ENCODE data around the gene ZCCHC14.

ZCCHC14 gene

GRCh38 chr16:87368029-87368770, 124.6 kb downstream of the ZCCHC14 start:
- TF ChIP-seq EZH2 (optimal IDR thresholded peaks at IDR 0.05; ENCODE audit: low read depth, low read length) (no peak), EZH2phosphoT487 (IDR thresholded peaks at IDR 0.05; ENCODE audit: low read length) (no peak)
- TF ChIP-seq, protein P1, sequence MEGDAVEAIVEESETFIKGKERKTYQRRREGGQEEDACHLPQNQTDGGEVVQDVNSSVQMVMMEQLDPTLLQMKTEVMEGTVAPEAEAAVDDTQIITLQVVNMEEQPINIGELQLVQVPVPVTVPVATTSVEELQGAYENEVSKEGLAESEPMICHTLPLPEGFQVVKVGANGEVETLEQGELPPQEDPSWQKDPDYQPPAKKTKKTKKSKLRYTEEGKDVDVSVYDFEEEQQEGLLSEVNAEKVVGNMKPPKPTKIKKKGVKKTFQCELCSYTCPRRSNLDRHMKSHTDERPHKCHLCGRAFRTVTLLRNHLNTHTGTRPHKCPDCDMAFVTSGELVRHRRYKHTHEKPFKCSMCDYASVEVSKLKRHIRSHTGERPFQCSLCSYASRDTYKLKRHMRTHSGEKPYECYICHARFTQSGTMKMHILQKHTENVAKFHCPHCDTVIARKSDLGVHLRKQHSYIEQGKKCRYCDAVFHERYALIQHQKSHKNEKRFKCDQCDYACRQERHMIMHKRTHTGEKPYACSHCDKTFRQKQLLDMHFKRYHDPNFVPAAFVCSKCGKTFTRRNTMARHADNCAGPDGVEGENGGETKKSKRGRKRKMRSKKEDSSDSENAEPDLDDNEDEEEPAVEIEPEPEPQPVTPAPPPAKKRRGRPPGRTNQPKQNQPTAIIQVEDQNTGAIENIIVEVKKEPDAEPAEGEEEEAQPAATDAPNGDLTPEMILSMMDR (IDR thresholded peaks at IDR 0.05; ENCODE audit: low read length) = no peak
- no peak overlapping the region for H3K4me3 ChIP-seq (ENCODE audit: low read length)
- no peaks in the 10 kb centered on the region for H3F3A ChIP-seq (ENCODE audit: insufficient read depth, low read length)
- H3K79me2 ChIP-seq (ENCODE audit: low read length) = peaks cover 28% of the 10 kb centered on the region
- H3K36me3 ChIP-seq (replicated peaks; ENCODE audit: insufficient read depth, low read length) = no peaks in the 10 kb centered on the region
- no peaks in the 10 kb centered on the region for H3K27me3 ChIP-seq (replicated peaks; ENCODE audit: insufficient read depth, low read length)
- H3K4me1 ChIP-seq (ENCODE audit: low read length) = no peaks in the 10 kb centered on the region
- H2AFZ ChIP-seq (ENCODE audit: low read length) = no peak overlapping the region
- no peak overlapping the region for H3K9ac ChIP-seq (ENCODE audit: low read length)
- no peak overlapping the region for H3K27ac ChIP-seq (ENCODE audit: low read length)
- no peak overlapping the region for H3K4me2 ChIP-seq (ENCODE audit: low read depth, low read length)
- no peaks in the 10 kb centered on the region for H3K9me2 ChIP-seq (replicated peaks; ENCODE audit: insufficient read depth, low read length)
- DNase-seq = no peak
- H4K20me1 ChIP-seq (ENCODE audit: insufficient read depth, low read length) = no peaks in the 10 kb centered on the region
- H3K9me3 ChIP-seq (replicated peaks; ENCODE audit: insufficient read depth, low read length) = no peaks in the 10 kb centered on the region

DNA sequence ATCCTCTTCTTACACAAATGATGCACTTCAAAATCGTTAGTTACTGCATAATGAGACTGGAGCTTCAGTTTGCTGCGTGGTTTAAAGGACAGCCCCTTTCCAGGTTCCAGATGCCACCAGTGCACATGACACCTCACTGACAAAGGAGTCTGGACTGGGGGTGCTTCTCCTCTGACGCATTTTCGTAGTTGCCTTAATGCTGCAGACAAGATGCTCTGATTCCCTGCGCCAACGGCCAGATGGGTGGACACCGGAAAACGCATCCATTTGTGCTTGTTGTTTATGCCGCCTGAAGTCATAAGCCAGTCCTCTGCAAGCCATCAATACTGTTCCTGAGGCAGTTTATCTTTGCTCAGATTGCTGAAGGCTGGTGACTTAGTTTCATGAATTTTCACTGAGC, 125.3 kb downstream of the ZCCHC14 start:
- Histone ChIP-seq H3K79me2 (ENCODE audit: low read length) (peaks cover 28% of the 10 kb centered on the region), H4K20me1 (ENCODE audit: insufficient read depth, low read length) (no peaks in the 10 kb centered on the region), H3K9ac (ENCODE audit: low read length) (no peak overlapping the region), H3K9me3 (replicated peaks; ENCODE audit: insufficient read depth, low read length) (no peaks in the 10 kb centered on the region), H3K36me3 (replicated peaks; ENCODE audit: insufficient read depth, low read length) (no peaks in the 10 kb centered on the region), H3K27ac (ENCODE audit: low read length) (no peak overlapping the region), H3K4me2 (ENCODE audit: low read depth, low read length) (no peak overlapping the region), H3K27me3 (replicated peaks; ENCODE audit: insufficient read depth, low read length) (no peaks in the 10 kb centered on the region), H3K4me1 (ENCODE audit: low read length) (no peaks in the 10 kb centered on the region), H3K4me3 (ENCODE audit: low read length) (no peak overlapping the region), H3K9me2 (replicated peaks; ENCODE audit: insufficient read depth, low read length) (no peaks in the 10 kb centered on the region), H3F3A (ENCODE audit: insufficient read depth, low read length) (no peaks in the 10 kb centered on the region), H2AFZ (ENCODE audit: low read length) (no peak overlapping the region)
- no peak for DNase-seq
- no peak for TF ChIP-seq EZH2phosphoT487 (IDR thresholded peaks at IDR 0.05; ENCODE audit: low read length)
- TF ChIP-seq, protein P1 (IDR thresholded peaks at IDR 0.05; ENCODE audit: low read length) = no peak
- no peak for TF ChIP-seq EZH2 (optimal IDR thresholded peaks at IDR 0.05; ENCODE audit: low read depth, low read length)

- no peaks in the 10 kb centered on the region for H3F3A ChIP-seq (ENCODE audit: insufficient read depth, low read length)
- DNase-seq = no peak
- TF ChIP-seq EZH2 (optimal IDR thresholded peaks at IDR 0.05; ENCODE audit: low read depth, low read length) = no peak
- TF ChIP-seq EZH2phosphoT487 (IDR thresholded peaks at IDR 0.05; ENCODE audit: low read length) = no peak
- TF ChIP-seq, protein P1 (IDR thresholded peaks at IDR 0.05; ENCODE audit: low read length) = no peak
- peaks cover 24% of the 10 kb centered on the region for H3K79me2 ChIP-seq (ENCODE audit: low read length)
- no peak overlapping the region for H3K9ac ChIP-seq (ENCODE audit: low read length)
- no peaks in the 10 kb centered on the region for H4K20me1 ChIP-seq (ENCODE audit: insufficient read depth, low read length)
- no peaks in the 10 kb centered on the region for H3K36me3 ChIP-seq (replicated peaks; ENCODE audit: insufficient read depth, low read length)
- no peaks in the 10 kb centered on the region for H3K4me1 ChIP-seq (ENCODE audit: low read length)
- no peak overlapping the region for H3K4me2 ChIP-seq (ENCODE audit: low read depth, low read length)
- H3K27ac ChIP-seq (ENCODE audit: low read length) = no peak overlapping the region
- H3K27me3 ChIP-seq (replicated peaks; ENCODE audit: insufficient read depth, low read length) = no peaks in the 10 kb centered on the region
- H3K4me3 ChIP-seq (ENCODE audit: low read length) = no peak overlapping the region
- no peak overlapping the region for H2AFZ ChIP-seq (ENCODE audit: low read length)
- no peaks in the 10 kb centered on the region for H3K9me3 ChIP-seq (replicated peaks; ENCODE audit: insufficient read depth, low read length)
- H3K9me2 ChIP-seq (replicated peaks; ENCODE audit: insufficient read depth, low read length) = no peaks in the 10 kb centered on the region
These were observed 125.9 kb downstream of the ZCCHC14 start for GRCh38 chr16:87366930-87367329.
